Gastrocnemius medialis (tissue), 4 donors: Measurements from ENCODE around the gene PDIA5. TPM values are rescaled to one million over a fixed set of nuclear protein-coding genes. Genes with fewer than 3 reads are reported as not detected.

ENCODE experiments used
- ATAC-seq, 2 donors: fragments of 150-250 bp; one replicate each; pipeline ENCODE4 v1.9.1; 2016
- DNase-seq, 2 donors: peaks; one replicate each; pipeline ENCODE4 v3.0.0-alpha.2; 2019
- H3K27ac ChIP-seq, 4 donors: fragments of 200-600 bp; sonication (generic); 1 replicate in 1 of 4; 2 replicates in 3 of 4; pipeline ENCODE4 v1.5.1; 2016 to 2018; ENCODE audit warnings: mild to moderate bottlenecking in 2 of 4, moderate library complexity in 1 of 4
- H3K27me3 ChIP-seq, 3 donors: fragments of 200-600 bp; sonication (generic) in 2 of 3; 1 replicate in 1 of 3; 2 replicates in 2 of 3; pipeline versions ENCODE4 v1.5.1 to v1.6.0; 2016 to 2019; ENCODE audit warnings: mild to moderate bottlenecking in 1 of 3, moderate library complexity in 1 of 3
- H3K36me3 ChIP-seq, 2 donors: fragments of 200-600 bp; sonication (generic) in 1 of 2; one replicate each; pipeline ENCODE4 v1.5.1; 2017 to 2018
- H3K4me1 ChIP-seq, 2 donors: fragments of 200-600 bp; sonication (generic) in 1 of 2; one replicate each; pipeline ENCODE4 v1.5.1; 2016 to 2017; ENCODE audit warnings: mild to moderate bottlenecking in 2 of 2
- H3K4me3 ChIP-seq, 4 donors: fragments of 200-600 bp; sonication (generic) in 3 of 4; 1 replicate in 1 of 4; 2 replicates in 3 of 4; pipeline ENCODE4 v1.5.1; 2016 to 2019; ENCODE audit warnings: mild to moderate bottlenecking in 2 of 4
- H3K9me3 ChIP-seq, 3 donors: fragments of 200-600 bp; sonication (generic) in 2 of 3; 1 replicate in 1 of 3; 2 replicates in 2 of 3; pipeline ENCODE4 v1.5.1; 2016 to 2019
- POLR2A ChIP-seq, 2 donors: fragments of 450-650 bp; IDR thresholded peaks; one replicate each; pipeline ENCODE4 v1.6.1; 2017; ENCODE audit warnings: antibody characterized with exemption in 2 of 2, mild to moderate bottlenecking in 2 of 2, moderate library complexity in 2 of 2
- in situ Hi-C, 4 donors: fragments of 200-750 bp; cut with MboI; loops; one replicate each; pipeline versions ENCODE4 v1.15.0 to v1.8.0; 2017; ENCODE audit warnings: low sequenced_read_pairs in 4 of 4
- intact Hi-C: fragments of 100-400 bp; cut with DNase I; formaldehyde crosslinking; loops from one replicate; pipeline ENCODE4 v1.15.1; 2023; ENCODE audit warnings: low total_unique reads
- total RNA-seq, 4 donors: library from RNA; depleted of rRNA; stranded (reverse); fragments of >200 nt; gene quantifications; one replicate each; pipeline versions ENCODE4 v1.1.0 to v1.2.3, GENCODE V29; 2016
- TF ChIP-seq, protein P1 (sequence below), 5 experiments: fragments of 450-650 bp in 3 of 5; fragments of 200-600 bp in 2 of 5; sonication (generic) in 2 of 5; IDR thresholded peaks in 4 of 5; conservative IDR thresholded peaks in 1 of 5; 1 replicate in 4 of 5; 2 replicates in 1 of 5; pipeline ENCODE4 v1.5.1; 2016 to 2019; ENCODE audit warnings: antibody characterized with exemption in 5 of 5, mild to moderate bottlenecking in 3 of 5, moderate library complexity in 3 of 5

Gene PDIA5
- total RNA-seq, 4 donors from 2014 or later, result 2.3 to 4.2 (median 3.0) TPM

DNA sequence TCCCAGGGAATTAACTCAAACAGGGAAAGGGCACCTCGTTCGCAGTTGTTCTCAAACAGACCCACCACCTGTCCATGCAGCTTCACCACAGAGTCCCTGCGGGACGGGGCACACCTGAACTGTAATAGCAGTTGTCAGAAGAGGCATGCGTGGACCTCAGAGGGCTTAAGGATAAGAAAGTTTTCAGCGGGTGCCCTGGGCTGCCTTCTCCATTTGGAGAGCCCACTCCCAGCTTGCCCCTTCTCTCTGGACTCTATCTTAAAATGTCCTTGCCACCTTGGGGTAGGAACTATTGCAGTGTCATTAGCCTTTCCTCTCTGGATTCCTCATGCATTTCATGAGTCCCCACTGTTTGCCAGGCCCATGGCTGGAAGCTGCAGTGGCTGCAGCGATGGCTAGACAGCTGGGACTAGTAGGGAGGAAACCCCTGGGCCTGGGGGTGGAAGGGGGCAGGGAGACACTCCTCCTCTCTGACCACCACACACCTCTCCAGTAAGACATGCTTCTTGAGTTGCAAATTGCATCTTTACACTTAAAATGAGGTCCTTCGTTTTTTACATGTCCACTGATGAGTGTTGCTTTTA is 33.5 kb downstream of the PDIA5 start:
- Histone ChIP-seq H3K4me3 (no peak overlapping the region), H3K9me3 (no peaks in the 10 kb centered on the region), H3K27me3 (peaks cover 0 to 2% (median 0%) of the 10 kb centered on the region in 3 donors), H3K27ac (no peak overlapping the region), H3K4me1 (peaks cover 5 to 18% of the 10 kb centered on the region in 2 donors), H3K36me3 (peaks cover 0 to 8% of the 10 kb centered on the region in 2 donors)
- DNase-seq (no peak), ATAC-seq (no peak)
- TF ChIP-seq, protein P1, sequence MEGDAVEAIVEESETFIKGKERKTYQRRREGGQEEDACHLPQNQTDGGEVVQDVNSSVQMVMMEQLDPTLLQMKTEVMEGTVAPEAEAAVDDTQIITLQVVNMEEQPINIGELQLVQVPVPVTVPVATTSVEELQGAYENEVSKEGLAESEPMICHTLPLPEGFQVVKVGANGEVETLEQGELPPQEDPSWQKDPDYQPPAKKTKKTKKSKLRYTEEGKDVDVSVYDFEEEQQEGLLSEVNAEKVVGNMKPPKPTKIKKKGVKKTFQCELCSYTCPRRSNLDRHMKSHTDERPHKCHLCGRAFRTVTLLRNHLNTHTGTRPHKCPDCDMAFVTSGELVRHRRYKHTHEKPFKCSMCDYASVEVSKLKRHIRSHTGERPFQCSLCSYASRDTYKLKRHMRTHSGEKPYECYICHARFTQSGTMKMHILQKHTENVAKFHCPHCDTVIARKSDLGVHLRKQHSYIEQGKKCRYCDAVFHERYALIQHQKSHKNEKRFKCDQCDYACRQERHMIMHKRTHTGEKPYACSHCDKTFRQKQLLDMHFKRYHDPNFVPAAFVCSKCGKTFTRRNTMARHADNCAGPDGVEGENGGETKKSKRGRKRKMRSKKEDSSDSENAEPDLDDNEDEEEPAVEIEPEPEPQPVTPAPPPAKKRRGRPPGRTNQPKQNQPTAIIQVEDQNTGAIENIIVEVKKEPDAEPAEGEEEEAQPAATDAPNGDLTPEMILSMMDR (IDR thresholded peaks at IDR 0.05 in 4 of 5, conservative IDR thresholded peaks at IDR 0.05 in 1 of 5), result no peak
- no peak for TF ChIP-seq POLR2A (IDR thresholded peaks at IDR 0.05)
- in situ Hi-C loops, result no loop called here
- intact Hi-C loops, result no loop called here

DNA sequence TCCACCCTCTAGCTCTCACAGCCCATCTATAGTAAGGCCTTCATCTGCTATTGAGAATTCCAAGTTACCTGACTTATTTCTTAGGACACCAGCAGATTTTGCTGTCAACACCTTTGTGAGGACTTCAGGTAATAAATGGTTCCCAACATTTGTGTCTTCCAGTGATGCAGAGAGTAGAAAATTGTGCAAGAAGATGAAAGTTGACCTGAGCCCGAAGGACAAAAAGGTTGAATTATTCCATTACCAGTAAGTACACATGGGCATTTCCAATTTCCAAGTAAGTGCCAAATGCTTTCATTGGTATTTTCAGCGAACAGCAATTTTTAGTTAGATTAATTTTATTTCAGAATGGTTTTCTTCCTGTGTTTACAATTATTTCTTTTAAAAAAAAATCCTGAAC is 35.4 kb downstream of the PDIA5 start:
- H3K27ac ChIP-seq, result no peak overlapping the region

DNA sequence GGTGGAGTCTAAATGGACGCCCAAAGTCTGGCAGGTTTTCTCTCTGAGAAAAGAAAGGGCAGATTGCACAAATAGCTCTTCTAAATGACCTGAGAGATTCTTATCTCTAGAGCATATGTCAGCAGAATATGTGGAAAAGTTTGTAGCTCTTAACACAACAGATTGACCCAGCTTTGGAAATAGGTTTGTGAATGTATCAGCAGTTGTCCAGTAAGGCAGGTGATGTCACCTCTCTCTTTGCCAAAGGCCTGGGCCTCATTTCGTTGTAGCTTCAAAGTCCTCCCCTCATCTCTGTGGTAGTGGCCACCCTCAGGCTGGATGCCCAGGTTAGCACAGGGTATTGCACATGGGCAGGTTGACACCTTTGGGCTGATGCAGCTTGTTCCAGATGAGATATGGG is 36.0 kb downstream of the PDIA5 start:
- Histone ChIP-seq H3K4me3 (no peak overlapping the region), H3K36me3 (peaks cover 0 to 12% of the 10 kb centered on the region in 2 donors), H3K27ac (no peak overlapping the region), H3K4me1 (peaks cover 0 to 4% of the 10 kb centered on the region in 2 donors), H3K9me3 (no peaks in the 10 kb centered on the region), H3K27me3 (peaks cover 0 to 2% (median 0%) of the 10 kb centered on the region in 3 donors)
- no peak for DNase-seq
- TF ChIP-seq, protein P1 (IDR thresholded peaks at IDR 0.05 in 4 of 5, conservative IDR thresholded peaks at IDR 0.05 in 1 of 5), result no peak
- no peak for TF ChIP-seq POLR2A (IDR thresholded peaks at IDR 0.05)
- no peak for ATAC-seq
- in situ Hi-C loops, result no loop called here
- intact Hi-C loops, result no loop called here

More for the DNA sequence above, 35.4 kb downstream of the PDIA5 start:
- peaks cover 0 to 2% (median 0%) of the 10 kb centered on the region in 3 donors for H3K27me3 ChIP-seq
- H3K4me1 ChIP-seq, result peaks cover under 1 to 8% of the 10 kb centered on the region in 2 donors
- ATAC-seq, result no peak
- no peaks in the 10 kb centered on the region for H3K9me3 ChIP-seq
- TF ChIP-seq POLR2A (IDR thresholded peaks at IDR 0.05), result no peak
- TF ChIP-seq, protein P1 (IDR thresholded peaks at IDR 0.05 in 4 of 5, conservative IDR thresholded peaks at IDR 0.05 in 1 of 5), result no peak
- no peak overlapping the region for H3K4me3 ChIP-seq
- H3K36me3 ChIP-seq, result peaks cover 0 to 8% of the 10 kb centered on the region in 2 donors
- no peak for DNase-seq
- in situ Hi-C loops (no loop called here), intact Hi-C loops (no loop called here)

DNA sequence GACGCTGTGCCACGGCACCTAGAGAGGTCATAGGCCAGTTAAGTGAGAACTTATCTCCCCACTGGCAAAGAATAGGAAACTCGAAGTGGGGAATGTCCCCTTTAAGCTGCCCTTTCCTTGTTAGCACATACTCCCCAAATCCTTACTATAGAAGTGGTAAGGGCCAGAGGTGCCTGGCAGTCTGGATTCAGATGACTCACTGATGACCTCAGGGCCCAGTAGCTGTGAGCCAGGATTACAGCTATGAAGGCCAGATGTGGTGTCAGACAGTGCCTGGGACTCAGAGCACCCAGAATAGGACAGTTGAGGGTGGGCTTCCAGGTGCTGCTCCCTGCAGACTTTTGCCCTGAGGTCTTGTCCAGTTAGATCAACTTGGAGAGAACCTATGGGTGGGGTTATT is 37.7 kb downstream of the PDIA5 start:
- no peaks in the 10 kb centered on the region for H3K9me3 ChIP-seq
- intact Hi-C loops, result no loop called here
- no peak overlapping the region for H3K27ac ChIP-seq
- ATAC-seq, result no peak
- TF ChIP-seq, protein P1 (IDR thresholded peaks at IDR 0.05 in 4 of 5, conservative IDR thresholded peaks at IDR 0.05 in 1 of 5), result no peak
- TF ChIP-seq POLR2A (IDR thresholded peaks at IDR 0.05), result no peak
- H3K4me3 ChIP-seq, result no peak overlapping the region
- no peaks in the 10 kb centered on the region for H3K4me1 ChIP-seq
- H3K36me3 ChIP-seq, result peaks cover 0 to 12% of the 10 kb centered on the region in 2 donors
- DNase-seq, result no peak
- in situ Hi-C loops, result no loop called here
- H3K27me3 ChIP-seq, result no peaks in the 10 kb centered on the region
